GM21360 (cell line): ENCODE measurements around the gene NOX5.

Experiments used
- ATAC-seq: cut with Tn5 transposase; IDR thresholded peaks from one replicate; pipeline ENCODE4 v1.9.1; 2021; ENCODE audit warnings: mild to moderate bottlenecking, moderate library complexity; ENCODE audit not compliant: unreplicated experiment

Gene NOX5

GRCh38 chr15:69016021-69016595, 1.6 kb downstream of the NOX5 start:
- ATAC-seq: no peak

- no peak for ATAC-seq
Observed at GRCh38 chr15:69017978-69018377, 3.5 kb downstream of the NOX5 start.

GRCh38 chr15:69018951-69019350, 4.5 kb downstream of the NOX5 start:
- ATAC-seq: no peak

DNA sequence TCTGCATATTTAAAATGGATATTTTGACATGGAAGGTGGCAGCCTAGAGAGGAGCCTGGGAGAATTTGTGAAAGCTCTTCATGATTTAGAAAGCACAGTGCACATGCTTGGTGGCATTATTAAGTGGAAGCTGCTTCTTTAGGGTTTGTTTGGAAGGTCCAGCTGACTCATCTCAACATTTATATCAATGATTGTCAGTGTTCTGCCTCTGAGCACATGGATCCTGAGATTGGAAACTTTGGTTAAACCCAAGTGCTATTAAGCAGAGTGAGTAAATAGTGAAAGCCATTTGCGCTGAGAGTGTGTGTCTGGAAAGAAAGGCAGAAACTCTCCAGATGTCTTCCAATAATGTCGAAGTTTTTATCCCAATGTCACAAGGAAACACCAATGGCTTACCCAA, 7.4 kb downstream of the NOX5 start:
- no peak for ATAC-seq

GRCh38 chr15:69025320-69025719, 10.8 kb downstream of the NOX5 start:
- ATAC-seq: no peak

- no peak for ATAC-seq
Observed at GRCh38 chr15:69026355-69026754, 11.9 kb downstream of the NOX5 start.

- ATAC-seq: no peak
Observed at GRCh38 chr15:69027976-69028518, 13.6 kb downstream of the NOX5 start.

- no peak for ATAC-seq
Observed at GRCh38 chr15:69031013-69032001, 16.8 kb downstream of the NOX5 start.

DNA sequence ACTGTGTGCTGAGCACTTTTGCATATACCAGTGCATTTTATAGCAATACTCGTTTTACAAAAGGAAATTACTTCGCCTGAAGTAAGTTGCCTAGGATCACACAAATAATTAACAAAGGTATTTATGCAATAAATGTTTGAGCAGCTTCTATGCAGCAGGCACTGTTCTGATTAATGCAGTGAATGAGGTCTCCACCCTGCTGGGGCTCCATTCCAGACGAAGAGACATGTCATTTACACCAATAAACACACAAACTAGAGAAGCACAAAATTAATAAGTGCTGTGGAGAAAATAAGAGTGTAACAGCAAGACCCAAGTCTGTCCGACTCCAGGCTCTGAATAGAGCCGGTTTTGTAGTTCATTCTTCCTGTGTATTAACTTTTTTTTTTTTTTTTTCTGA, 17.5 kb downstream of the NOX5 start:
- no peak for ATAC-seq

GRCh38 chr15:69032703-69033373, 18.3 kb downstream of the NOX5 start:
- no peak for ATAC-seq

DNA sequence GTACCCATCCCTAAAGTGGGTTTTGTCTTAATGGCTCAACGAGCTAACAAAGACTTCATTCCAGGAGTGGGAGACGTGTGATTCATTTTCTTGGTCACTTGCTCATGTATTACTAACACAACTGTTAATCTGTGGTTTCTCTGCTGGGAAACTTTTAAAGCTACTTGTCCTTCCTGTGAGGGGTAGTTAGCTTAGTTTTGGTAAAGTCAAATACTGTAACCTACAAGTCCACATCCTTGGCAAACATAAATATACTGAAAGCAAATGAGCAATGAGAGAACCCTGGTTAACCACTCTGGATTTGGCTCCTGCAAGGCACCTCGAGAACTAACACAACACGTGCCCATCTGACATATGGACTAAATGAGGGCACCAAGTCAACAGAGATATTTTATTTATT, 19.9 kb downstream of the NOX5 start:
- no peak for ATAC-seq

DNA sequence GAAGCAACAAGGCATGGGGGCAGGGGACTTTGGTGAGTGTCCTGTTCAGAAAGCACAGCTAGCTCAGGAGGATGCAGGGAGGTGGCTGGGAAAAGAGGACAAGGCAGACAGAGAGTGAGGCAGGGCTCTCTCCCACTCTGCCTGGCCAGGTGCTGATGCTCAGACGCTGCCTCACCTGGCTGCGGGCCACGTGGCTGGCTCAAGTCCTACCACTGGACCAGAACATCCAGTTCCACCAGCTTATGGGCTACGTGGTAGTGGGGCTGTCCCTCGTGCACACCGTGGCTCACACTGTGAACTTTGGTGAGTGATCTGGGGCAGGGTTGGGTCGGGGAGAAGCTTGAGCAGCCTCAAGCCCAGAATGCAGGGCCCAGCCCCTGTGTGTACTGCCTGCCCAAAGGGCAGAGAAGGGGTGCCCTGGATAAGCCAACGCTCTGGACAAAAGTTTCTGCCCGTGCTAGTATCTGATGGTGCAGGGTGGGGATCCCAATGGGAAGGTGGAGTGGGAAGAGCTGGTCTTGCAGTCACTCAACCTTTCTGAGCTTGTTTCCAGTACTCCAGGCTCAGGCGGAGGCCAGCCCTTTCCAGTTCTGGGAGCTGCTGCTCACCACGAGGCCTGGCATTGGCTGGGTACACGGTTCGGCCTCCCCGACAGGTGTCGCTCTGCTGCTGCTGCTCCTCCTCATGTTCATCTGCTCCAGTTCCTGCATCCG, 20.9 kb downstream of the NOX5 start:
- no peak for ATAC-seq

DNA sequence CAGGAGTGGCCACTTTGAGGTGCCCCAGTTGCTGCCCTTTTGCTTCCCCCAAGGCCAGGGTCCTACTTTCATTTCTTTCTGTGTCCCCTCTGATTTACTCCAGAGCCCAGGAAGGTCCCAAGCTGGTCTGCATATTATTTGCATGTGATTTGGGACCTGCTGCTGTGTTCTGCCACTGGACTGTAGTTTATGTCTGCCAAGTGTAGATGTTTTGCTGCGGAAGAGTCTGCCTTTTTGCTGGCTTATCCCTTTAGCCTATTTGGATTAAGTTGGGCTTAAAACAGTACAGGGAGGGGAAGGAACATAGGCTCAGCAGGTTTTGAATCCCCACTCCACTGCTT, 21.4 kb downstream of the NOX5 start:
- no peak for ATAC-seq

- no peak for ATAC-seq
Observed at GRCh38 chr15:69036826-69037225, 22.3 kb downstream of the NOX5 start.

- ATAC-seq: no peak
Observed at GRCh38 chr15:69037482-69037881, 23.0 kb downstream of the NOX5 start.

DNA sequence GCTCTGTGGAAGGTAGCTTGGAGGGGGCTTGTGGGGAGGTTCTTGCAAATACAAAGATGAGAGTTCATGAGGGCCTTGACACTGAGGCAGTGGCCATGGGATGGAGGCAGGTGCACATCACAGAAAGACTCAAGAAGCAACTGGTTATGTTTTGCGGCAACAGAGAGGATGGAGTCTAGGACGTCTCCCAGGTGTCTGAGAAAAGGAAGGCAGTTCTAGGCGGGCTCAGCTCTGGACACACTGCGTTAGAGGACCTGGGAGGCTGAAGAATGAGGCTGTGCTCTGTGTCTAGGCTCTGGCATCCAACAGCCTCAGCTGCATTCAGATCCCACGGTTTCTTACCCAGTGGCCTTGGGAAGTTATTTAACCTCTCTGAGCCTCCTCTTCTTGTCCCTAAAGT, 23.5 kb downstream of the NOX5 start:
- ATAC-seq: no peak

- no peak for ATAC-seq
Observed at GRCh38 chr15:69038508-69038907, 24.0 kb downstream of the NOX5 start.

- no peak for ATAC-seq
Observed at GRCh38 chr15:69039516-69040225, 25.2 kb downstream of the NOX5 start.

- ATAC-seq: no peak
Observed at GRCh38 chr15:69042531-69042930, 28.0 kb downstream of the NOX5 start.

DNA sequence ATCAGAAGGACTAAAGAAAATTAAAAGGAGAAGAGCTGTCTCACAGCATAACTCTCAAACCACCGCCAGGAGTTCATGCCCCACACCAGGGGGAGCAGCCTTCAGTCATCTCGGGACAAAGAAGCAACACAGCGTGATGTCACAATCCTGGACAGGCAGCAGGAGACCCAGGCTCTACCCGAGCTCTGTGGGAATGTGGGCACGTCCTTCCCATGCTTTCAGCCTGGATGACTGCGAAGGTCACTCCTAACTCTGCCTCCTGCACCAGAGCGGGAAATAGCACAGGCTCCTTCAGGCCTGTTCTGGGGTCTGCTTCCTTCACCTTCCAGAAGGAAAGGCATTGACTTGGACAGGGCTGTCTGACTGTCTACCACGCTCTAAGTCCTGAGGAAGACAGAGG, 31.3 kb downstream of the NOX5 start:
- no peak for ATAC-seq
